GM19395 (cell line): ENCODE measurements around the gene DUS2.
"Not testable (repeated sequence)": the region's sequence is repeated elsewhere in the genome, so short reads cannot be mapped to it uniquely, and the experiment has no call there.

ENCODE experiments used
- ATAC-seq: cut with Tn5 transposase; IDR thresholded peaks from one replicate; pipeline ENCODE4 v1.9.1; 2021; ENCODE audit warnings: mild to moderate bottlenecking, moderate library complexity; ENCODE audit not compliant: unreplicated experiment

The DUS2 gene

DNA sequence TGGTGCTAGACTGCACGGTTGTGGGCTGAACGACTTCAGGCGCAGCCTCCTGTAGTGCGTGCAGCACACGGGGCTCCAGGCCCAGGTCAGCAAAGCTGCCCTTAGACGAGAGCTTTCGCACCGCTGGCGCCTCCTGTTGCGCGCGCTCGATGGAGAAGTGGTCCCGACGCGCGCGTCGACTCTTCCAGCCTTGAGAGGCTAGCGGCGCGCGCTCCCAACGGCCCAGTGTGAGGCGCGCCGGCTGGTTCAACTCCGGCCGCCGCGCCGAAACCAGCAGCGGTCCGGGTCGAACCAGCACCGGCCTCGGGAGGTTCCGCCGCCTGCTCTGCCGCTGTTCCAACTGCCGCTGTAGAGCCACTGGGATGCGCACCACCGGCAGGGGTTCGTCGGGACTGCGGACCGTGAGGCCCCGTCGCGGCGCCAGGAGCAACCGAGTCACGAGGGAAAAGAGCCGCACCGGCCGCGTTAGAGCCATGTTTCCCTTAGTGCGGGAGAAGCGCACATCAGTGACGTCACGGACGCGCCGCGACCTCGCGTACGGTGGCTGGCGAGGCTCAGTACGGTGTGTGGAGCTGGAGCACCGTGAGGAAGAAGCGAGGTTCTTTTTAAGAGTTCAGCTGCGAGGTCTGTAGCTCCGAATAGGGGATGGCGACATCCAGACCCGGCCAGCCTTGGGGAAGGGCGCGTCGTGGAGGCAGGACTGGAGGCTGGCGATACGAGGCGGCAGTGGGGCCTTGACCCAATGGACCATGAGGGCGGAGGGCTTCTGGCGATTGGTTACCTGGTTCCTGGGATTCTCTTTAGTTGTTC is at the start of gene DUS2, which contains the start of gene DDX28:
Gene DUS2, plus strand, starts transcription at position 557 of the 810 bp plus-strand sequence. CDS start 14,740 bp downstream, outside the sequence.
Gene DDX28, minus strand, starts transcription at position 505 of the 810 bp plus-strand sequence. Its CDS starts 30 bp downstream, at position 475.
- ATAC-seq: peak; percentile 77

DNA sequence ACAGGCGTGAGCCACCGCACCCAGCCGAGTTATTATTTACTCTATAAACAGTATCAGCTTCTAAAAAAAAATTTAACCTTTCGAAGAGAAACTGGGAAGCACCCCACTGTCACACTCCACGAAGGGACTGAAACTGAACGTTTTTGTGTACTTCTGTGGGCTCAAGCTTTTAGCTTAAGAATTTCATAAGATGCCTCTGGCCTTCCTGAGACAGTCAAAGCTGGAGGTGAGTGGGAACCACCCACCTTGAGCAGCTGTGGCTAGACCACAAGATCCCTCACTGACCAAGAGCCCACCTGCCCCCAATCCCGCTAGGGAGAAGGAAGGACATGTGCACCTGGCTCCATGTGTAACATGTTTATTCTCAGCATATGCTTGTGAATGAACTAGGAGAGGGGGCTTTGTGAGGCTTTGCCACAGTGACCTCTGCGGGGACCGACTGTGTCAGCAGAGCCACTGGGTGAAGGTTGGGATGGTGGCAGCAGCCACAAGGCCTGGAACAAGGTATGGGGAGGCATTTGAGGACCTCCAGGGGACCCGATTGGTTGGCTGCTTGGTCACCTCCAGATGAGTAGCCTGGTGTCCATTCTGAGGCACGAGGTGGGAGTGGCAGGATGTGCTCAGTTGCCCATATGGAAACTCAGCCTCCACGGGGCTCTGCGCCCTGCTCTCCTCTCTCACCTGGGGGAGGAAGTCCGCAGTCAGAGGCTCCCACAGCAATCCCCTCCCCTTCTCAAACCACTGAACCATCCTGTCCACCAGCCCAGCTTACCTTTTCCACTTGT is 47.6 kb upstream of the DUS2 start:
- no peak for ATAC-seq

DNA sequence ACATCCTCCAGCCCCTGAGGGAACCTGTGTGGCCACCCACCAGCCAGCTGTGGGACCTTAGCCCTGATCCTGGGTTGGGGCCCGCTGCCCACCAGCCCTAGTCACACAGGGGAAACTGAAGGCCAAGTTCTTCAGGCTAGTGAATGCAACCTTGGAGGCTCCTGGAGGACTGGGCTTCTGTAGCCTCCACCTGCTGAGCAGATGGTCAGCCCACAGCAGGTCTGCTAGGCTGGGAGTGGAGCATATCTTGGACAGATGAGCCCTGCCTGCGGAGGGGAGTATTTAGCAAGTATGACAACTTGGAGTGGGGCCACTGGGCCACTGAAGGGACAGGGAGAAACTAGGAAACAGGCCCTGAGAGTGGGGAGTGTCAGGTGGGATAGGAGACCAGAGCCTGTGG is 46.9 kb upstream of the DUS2 start:
- no peak for ATAC-seq

DNA sequence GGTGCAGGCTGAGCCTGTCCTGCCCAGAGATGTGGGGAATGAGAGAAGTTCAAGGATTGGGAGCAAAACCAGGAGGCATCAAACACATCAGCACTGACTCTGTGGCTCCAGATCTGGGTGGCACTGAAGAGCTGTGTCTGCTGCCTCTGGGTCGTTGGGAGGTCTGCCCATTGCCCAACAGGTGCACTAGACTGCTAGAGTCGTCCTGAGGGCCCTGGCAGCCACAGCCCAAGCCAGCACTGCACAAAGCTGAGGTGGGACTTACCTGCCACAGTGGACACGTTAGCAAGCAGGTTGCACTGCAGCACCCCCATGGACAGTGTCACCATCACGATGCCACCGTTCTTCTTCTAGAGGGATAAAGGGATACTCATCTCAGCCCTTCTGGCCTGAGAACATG is 46.1 kb upstream of the DUS2 start:
- no peak for ATAC-seq

DNA sequence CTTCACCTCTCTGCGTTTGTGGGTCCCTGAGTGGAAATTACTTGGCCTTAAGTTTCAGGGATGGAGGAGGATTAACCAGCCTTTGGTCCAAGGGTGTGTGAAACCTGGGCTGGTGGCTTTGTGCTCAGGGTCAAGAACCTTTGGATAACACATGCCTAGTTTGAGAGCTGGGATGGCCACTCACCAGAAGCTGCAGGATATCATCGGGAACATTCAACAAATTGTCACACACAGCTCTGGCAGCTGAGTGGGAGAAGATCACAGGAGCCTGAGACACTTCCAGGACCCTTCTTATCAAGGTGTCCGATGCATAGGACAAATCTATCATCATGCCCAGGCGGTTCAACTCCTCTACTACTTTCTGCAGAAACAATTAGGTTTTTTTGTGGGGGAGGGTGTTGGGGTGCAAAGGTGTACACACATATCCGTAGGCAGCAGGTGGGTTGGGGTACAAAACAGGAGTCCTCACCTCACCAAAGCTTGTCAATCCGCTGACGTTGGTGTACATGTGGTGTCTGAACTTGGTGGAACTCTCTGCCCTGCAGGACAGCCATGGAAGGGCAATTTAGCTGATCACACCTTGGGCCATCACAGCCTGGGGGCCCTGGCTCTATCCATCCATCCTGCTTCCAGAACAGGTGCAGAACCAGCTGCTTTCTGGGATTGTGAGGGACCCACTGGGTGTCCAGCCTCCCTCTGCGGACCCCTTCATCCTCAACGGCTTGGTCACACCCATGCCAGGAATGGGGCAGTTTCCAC is 45.4 kb upstream of the DUS2 start:
- ATAC-seq: no peak

DNA sequence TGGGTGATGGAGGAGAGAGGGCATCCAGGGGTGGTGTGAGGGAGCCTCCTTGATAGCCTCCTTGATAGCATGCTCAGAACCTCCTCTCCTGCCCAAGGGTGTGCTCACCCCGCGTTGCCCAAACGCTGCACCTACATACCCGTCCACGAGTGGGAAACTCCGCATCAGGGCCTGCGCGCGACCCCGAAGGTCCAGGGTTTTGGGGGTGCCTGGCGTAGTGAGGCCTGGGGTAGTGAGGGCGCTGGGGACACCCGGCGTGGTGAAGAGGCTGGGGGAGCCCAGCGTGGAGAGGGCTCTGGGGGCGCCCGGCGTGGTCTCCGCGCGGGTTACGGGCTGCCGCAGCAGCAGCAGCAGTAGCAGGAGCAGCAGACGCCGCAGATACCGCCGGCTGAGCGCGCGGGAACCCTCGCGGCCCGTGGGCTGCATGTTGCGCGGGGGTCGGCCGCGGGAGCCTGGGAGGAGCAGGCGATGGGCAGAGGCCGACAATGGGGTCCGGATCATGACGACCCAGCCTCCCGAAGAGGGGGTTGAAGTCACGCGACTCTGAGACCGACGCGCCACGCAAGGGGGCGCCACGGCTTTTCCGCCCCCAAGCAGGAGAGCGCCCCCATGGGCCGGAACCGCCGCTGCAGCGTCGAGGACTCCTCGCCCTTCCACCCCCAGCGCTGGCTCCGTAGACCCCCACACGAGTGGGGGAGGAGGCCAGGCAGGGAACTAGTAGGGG is 43.0 kb upstream of the DUS2 start, which contains the start of gene DPEP3:
Gene DPEP3, minus strand, starts transcription at position 545 of the 724 bp plus-strand sequence. Its CDS starts 119 bp downstream, at position 426.
- ATAC-seq: no peak

DNA sequence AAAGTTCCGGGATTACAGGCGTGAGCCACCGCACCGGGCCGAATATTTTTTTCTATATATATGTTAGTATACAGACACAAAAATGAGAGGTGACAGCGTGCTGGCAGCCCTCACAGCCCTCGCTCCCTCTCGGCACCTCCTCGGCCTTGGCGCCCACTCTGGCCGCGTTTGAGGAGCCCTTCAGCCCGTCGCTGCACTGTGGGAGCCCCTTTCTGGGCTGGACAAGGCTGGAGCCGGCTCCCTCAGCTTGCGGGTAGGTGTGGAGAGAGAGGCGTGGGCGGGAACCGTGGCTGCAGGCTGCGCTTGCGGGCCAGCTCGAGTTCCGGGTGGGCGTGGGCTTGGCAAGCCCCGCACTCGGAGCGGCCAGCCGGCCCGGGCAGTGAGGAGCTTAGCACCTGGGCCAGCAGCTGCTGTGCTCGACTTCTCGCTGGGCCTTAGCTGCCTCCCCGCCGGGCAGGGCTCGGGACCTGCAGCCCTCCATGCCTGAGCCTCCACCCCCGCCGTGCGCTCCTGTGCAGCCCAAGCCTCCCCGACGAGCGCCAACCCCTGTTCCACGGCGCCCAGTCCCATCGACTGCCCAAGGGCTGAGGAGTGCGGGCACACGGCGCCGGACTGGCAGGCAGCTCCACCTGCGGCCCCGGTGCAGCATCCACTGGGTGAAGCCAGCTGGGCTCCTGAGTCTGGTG is 40.9 kb upstream of the DUS2 start:
- no peak for ATAC-seq

DNA sequence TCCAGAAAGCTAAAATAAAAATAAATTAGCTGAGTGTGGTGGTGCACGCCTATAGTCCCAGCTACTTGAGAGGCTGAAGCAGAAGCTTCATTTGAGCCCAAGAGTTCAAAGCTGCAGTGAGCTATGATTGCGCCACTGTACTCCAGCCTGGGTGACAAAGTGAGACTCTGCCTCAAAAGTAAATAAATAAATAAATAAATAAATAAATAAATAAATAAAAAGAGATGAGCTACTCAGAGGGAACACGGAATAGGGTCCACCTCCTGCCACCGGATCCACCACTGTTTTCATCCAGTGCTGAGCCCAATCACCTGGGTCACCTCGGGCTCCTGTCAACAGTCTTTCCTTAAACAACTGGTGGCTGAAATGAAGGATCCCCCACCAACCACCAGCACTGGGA is 36.1 kb upstream of the DUS2 start:
- ATAC-seq: no peak

DNA sequence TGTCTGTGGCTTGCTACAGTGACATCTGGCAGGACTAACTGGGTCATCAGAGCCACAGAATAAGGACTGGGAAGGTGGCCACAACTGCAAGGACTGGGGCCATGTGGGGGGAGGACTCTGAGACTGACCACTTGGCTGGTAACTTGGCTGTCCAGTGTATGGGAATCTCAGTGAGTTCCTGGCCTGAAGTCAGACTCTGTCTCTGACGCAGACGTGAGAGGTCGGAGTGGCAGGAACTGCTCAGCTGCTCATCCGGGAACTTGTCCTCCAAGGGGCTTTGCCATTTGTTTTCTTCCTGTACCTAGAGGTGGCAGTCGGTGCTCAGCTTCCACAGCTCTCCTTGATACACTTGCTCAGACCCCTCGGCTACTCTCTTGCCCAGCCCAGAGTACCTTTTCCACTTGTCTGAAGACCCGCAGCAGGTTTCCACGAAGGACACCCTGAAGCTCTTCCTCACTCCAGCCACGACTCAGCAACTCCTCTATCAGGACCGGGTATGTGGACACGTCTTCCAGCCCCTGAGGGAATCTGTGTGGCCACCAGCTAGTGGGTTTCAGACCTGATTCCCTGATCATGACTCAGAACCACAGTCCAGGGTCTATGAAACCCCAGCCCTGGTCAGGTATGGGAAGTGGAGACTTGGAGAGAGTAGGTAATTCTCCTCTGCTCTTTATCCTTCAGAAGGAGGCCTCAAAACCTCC is 35.5 kb upstream of the DUS2 start:
- ATAC-seq: no peak

DNA sequence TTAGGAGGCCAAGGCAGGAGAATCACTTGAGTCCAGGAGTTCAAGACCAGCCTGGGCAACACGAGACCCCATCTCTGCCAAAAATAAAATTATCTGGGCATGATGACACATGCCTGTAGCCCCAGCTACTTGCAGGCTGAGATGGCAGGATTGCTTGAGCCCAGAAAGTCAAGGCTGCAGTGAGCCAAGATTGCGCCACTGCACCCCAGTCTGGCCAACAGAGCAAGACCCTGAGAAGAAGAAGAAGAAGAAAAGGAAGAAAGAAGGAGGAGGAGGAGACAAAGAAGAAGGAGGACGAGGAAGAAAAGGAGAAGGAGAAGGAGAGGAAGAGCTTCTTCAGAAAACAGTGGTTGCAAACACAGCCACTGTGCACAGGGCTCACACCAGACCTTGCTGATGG is 34.4 kb upstream of the DUS2 start:
- ATAC-seq: no peak

DNA sequence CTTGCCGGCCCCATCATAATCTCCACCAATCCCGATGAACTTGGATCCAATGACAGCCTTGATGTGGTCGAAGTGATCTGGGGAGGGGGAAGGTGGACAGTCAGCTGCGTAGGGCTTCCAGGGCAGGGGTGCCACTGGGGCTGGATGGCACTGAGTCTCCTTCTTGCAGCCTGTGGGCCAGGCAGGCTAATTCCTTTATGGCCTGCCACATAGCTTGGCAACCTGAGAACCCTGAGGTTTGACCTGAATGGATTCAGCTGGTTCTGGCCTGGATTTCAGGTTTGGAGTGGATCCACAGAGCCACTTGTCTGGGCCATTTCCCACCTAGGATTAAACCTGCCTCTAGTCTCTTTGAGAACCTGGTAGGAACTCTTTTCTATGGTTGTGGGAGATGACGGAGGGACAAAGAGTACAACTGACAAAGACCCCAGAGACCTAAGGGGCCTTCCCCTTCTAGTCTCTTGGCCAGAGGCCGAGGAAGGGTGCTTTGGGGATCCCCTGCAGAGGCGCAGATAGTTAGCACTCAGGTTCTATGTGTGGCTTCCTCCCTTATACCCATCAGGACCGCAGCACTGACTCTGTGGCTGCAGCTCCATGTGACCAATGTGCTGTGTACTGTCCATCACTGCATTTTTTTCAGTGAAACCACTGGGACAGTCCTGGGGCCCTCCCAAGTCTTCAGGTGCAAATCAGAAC is 33.6 kb upstream of the DUS2 start:
- ATAC-seq: no peak

DNA sequence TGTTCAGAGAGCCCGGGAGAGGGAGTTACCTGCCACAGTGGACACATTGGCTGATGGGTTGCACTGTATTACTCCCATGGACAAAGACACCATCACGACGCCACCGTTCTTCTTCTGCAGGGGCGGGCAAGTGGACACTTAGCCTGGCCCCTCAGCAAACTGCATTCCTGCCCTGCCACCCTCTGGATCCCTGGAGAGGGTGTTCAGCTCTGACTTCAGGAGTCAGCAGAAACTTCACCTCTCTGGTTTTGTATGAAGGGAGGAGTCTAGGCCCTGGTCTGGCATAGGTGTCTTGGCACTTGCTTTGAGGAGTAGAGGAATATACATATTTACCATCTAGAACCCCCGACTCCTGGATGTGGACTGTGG is 33.1 kb upstream of the DUS2 start:
- no peak for ATAC-seq

DNA sequence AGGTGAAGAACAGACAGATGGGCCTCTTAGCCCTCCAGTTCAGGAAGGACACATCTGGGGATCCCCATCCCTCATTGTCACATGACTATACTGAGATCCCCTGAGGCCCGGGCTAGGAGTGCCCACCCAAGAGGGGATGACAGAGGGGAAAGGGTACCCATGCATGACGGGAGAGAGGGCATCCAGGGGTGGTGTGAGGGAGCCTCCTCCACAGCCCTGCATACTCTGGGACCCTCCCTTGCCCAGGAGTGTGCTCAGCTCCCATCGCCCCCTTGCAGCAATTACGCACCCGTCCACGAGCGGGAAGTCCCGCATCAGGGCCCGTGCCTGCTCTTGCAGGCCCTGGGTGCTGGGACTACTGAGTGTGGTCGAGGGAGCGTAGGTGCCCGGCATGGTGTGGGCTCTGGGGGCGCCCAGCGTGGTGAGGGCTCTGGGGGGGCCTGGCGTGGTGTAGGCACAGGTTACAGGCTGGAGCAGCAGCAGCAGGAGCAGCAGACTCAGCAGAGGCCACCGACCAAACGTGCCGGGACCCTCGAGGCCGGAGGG is 30.4 kb upstream of the DUS2 start:
- no peak for ATAC-seq

DNA sequence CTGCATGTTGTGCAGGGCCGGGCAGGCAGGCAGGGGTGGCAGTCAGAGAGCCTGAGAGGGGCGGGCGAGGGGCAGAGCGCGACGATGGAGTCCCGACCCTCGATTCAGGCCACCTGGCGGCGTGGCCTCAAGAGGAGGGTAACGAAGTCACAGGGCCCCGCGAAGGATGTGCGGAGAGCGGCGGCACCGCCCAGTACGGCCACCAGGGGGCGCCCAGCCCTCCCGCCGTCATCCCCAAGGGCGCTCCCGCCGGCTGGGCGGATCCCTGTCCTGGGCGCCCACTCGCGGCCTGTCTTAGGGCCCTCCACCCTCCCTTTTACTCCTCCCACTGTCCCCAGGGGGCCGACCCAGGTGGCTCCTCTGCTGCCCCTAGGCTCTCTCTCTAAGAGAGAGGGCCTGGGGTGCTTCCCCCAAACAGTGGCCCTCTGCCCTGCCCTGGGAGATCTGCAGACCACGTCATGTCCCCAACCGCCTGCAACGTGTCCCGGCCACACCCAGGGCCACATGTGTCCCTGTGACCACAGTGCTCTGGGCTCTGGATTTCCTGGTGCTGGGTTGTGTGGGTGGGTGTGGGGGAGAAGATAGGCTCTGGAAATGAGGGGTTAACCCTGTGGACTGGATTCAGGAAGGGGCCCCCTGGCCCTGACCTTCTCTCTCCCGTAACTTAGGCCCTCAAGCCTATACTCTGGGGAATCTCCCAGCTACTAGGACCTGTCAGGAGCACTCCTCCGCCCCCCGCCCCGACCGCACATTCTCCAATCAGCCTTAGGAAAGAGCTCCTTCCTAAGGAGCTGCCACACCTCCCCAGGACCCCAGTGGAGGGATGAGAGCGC is 29.7 kb upstream of the DUS2 start:
- no peak for ATAC-seq

DNA sequence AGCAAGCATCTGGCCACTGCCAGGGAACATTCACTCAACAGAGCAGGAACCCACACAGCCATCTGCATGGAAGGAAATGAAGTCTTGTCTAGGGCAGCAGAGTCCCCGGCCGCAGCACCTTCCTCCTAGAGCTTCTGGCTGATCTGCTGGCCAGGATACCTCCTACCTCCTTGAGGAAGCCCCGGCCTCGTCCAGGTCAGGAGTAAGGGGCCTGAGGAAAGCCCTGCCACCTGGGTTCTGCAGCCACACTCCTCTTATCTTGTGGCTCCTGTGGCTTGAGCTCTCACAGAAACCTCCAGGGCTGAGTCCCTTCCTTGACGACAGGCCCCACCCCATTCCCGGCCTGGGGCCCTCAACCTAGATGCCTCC is 29.1 kb upstream of the DUS2 start:
- not testable (repeated sequence) for ATAC-seq

DNA sequence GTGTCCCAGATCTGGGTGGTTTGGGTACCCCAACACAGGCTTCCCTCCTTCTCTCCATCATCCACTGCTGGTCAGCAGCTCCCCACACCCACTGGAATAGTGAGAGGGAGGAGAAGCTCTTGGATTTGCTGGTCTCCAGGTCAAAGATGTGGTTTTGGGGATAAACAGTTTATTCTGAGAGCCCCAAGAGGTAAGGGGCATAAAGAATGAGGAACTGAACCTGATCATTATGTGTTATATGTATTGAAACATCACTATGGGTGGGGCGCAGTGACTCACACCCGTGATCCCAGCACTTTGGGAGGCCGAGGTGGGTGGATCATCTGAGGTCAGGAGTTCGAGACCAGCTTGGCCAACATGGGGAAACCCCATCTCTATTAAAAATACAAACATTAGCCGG is 27.7 kb upstream of the DUS2 start:
- ATAC-seq: no peak

DNA sequence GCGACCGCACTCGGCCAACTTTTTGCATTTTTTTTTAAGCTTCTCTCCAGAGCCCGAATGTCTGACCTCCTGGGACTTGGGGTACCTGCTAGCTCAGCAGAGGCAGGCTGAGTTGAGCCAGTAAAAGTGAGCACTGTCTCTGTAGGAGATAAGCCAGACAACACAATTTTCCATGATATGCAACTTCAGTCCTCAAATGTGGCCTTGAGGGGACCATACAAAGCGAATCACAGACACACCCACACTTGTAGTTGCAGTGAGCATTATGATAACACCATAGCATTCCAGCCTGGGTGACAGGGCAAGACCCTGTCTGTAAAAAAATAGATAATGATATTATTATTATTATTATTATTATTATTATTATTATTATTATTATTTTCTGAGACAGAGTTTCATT is 26.4 kb upstream of the DUS2 start:
- ATAC-seq: no peak
